ENCODE results near the gene ZFPM1. TPM values are rescaled to one million over a fixed set of nuclear protein-coding genes. Genes with fewer than 3 reads are reported as not detected.

ZFPM1 gene
- total and polyA plus RNA-seq, 2 of the 8 experiments (the other 6 are each of a cell fraction or from before 2014, with no cell fraction given), result 0.74 to 4.8 TPM

- Histone ChIP-seq H3K23ac (ENCODE audit: insufficient read length) (no peak overlapping the region), H4K8ac (ENCODE audit: extremely low read depth, insufficient read depth, low read length) (no peak overlapping the region), H2AFZ (ENCODE audit: low read length) (no peak overlapping the region), H3K23me2 (ENCODE audit: low read depth, low read length) (peaks cover 4% of the 10 kb centered on the region; the same call in 1 of the 2 replicates), H2BK120ac (replicated peaks; ENCODE audit: low read depth, low read length) (no peak overlapping the region), H2BK15ac (ENCODE audit: low read length) (peak overlapping the region; percentile 61; the same call in 1 of the 2 replicates), H2BK12ac (ENCODE audit: low read depth, low read length) (peak overlapping the region; percentile 60; the same call in 1 of the 2 replicates), H3K56ac (replicated peaks; ENCODE audit: insufficient read length, low read depth, low read length) (no peak overlapping the region), H3K18ac (ENCODE audit: extremely low read depth, low read length) (no peak overlapping the region; the same call in 1 of the 2 replicates), H3K14ac (ENCODE audit: insufficient read length) (no peak overlapping the region), H2BK20ac (ENCODE audit: low read length) (no peak overlapping the region), H2AK5ac (ENCODE audit: low read depth, low read length) (no peak overlapping the region), H3K4ac (replicated peaks; ENCODE audit: insufficient read length, low read depth, low read length) (peak overlapping the region; percentile 72), H3K79me2 (ENCODE audit: control insufficient read depth in 1 of 2, insufficient read depth in 2 of 2, low read length in 2 of 2) (0 out of 4 replicates have a peak, but pooled peaks cover 0 to 3% of the 10 kb centered on the region in 2 experiments), H3K4me1 (replicated peaks in 1 of 4; ENCODE audit: control insufficient read depth in 3 of 4, insufficient read depth in 4 of 4, low read length in 3 of 4) (peaks cover 4 to 38% (median 21%) of the 10 kb centered on the region in 4 experiments), H3K9me3 (ENCODE audit: insufficient read depth in 2 of 2, low read depth in 1 of 2, low read length in 1 of 2) (no peaks in the 10 kb centered on the region), H3K27ac (ENCODE audit: low read depth, low read length) (no peak overlapping the region), H4K91ac (replicated peaks; ENCODE audit: insufficient read length, low read length) (no peak overlapping the region), H4K5ac (ENCODE audit: insufficient read length, low read depth, low read length) (no peak overlapping the region), H3K79me1 (ENCODE audit: low read depth, low read length) (peaks cover 7% of the 10 kb centered on the region; the same call in 1 of the 2 replicates), H2BK5ac (ENCODE audit: low read depth, low read length) (no peak overlapping the region), H3K4me3 (ENCODE audit: extremely low read depth in 1 of 4, insufficient read depth in 2 of 4, low read depth in 3 of 4, low read length in 4 of 4) (no peak overlapping the region), H3K36me3 (ENCODE audit: control insufficient read depth in 2 of 4, insufficient read depth in 4 of 4, low read length in 3 of 4) (no peaks in the 10 kb centered on the region), H3K4me2 (ENCODE audit: insufficient read depth in 1 of 2, low read depth in 2 of 2, low read length in 2 of 2) (no peak overlapping the region), H3K9ac (replicated peaks in 1 of 4; ENCODE audit: extremely low read depth in 1 of 4, low read depth in 3 of 4, low read length in 3 of 4) (no peak overlapping the region), H3K27me3 (replicated peaks in 1 of 4; ENCODE audit: control insufficient read depth in 3 of 4, extremely low read depth in 1 of 4, insufficient read depth in 3 of 4, low read length in 3 of 4) (peaks cover 12 to 31% (median 30%) of the 10 kb centered on the region in 4 experiments), H4K20me1 (replicated peaks in 1 of 2; ENCODE audit: control insufficient read depth in 1 of 2, insufficient read depth in 2 of 2, low read length in 2 of 2) (peaks cover 12 to 16% of the 10 kb centered on the region in 2 experiments)
- ChIA-PET POLR2A (ENCODE audit: partially characterized antibody) (interaction anchor here (1.1 kb wide), 1 partner anchor 11 kb away, joined by 3 read pairs; no protein-coding TSS in a partner anchor), CTCF (ENCODE audit: partially characterized antibody) (interaction anchor here (0.7 to 1.5 kb wide), 4 partner anchors 12 to 22 kb away, joined by 3 to 5 read pairs (median 3); no protein-coding TSS in a partner anchor)
- FAIRE-seq, result no peak
- no peak for DNase-seq (ENCODE audit: low read depth in 1 of 2, low spot score in 2 of 2)
- TF ChIP-seq CBX5 (IDR thresholded peaks at IDR 0.05; ENCODE audit: low read depth, low read length) (no peak), JUND (IDR thresholded peaks at IDR 0.05; ENCODE audit: low read length) (no peak), GABPA (IDR thresholded peaks at IDR 0.05; ENCODE audit: borderline replicate concordance, insufficient read depth, low read length) (no peak), ATF2 (IDR thresholded peaks at IDR 0.05; ENCODE audit: low read length) (no peak), CREB1 (IDR thresholded peaks at IDR 0.05) (no peak)
- 80% methylated on average over 4 of the region's 8 CpGs; no CpG with 5 or more reads in 1 of the 2 experiments for WGBS, 2 experiments (ENCODE audit: extremely low coverage in 1 of 2, insufficient coverage in 1 of 2, insufficient read length in 1 of 2, insufficient replicate concordance in 2 of 2, low coverage in 1 of 2, low lambda C conversion rate in 2 of 2, missing lambda C conversion rate in 1 of 2)
Measured at GRCh38 chr16:88459366-88460073, 6.4 kb downstream of the ZFPM1 start.
